ENCODE results near the gene CLEC7A.

DNA sequence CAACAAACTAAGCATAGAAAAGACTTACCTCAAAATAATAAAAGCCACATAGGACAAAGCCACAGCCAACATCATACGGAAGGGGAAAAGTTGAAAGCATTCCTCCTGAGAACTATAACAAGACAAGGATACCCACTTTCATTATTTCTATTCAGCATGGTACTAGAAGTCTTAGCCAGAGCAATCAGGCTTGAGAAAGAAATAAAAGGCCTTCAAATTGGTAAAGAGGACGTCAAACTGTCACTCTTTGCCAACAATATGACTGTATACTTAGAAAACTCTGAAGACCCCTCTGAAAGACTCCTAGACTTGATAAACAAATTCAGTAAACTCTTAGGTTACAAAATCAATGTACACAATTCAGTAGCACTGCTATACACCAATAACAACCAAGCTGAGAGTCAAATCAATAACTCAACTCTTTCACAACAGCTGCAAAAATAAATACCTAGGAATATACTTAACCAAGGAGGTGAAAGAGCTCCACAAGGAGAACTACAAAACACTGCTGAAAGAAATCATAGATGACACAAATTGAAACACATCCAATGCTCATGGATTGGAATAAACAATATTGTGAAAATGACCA is 19.6 kb downstream of the CLEC7A start:
- no peak for TF ChIP-seq POLR2A (IDR thresholded peaks at IDR 0.05)
- TF ChIP-seq, protein P1, sequence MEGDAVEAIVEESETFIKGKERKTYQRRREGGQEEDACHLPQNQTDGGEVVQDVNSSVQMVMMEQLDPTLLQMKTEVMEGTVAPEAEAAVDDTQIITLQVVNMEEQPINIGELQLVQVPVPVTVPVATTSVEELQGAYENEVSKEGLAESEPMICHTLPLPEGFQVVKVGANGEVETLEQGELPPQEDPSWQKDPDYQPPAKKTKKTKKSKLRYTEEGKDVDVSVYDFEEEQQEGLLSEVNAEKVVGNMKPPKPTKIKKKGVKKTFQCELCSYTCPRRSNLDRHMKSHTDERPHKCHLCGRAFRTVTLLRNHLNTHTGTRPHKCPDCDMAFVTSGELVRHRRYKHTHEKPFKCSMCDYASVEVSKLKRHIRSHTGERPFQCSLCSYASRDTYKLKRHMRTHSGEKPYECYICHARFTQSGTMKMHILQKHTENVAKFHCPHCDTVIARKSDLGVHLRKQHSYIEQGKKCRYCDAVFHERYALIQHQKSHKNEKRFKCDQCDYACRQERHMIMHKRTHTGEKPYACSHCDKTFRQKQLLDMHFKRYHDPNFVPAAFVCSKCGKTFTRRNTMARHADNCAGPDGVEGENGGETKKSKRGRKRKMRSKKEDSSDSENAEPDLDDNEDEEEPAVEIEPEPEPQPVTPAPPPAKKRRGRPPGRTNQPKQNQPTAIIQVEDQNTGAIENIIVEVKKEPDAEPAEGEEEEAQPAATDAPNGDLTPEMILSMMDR (IDR thresholded peaks at IDR 0.05) = no peak

Data from prostate gland (tissue), 2 donors.